Kidney capillary endothelial cell (primary cell): ENCODE measurements around the gene ZMYND8.
"Not testable (repeated sequence)": the region's sequence is repeated elsewhere in the genome, so short reads cannot be mapped to it uniquely, and the experiment has no call there.

ENCODE experiments used
- DNase-seq: peaks from one replicate; pipeline ENCODE4 v3.0.0-alpha.2; 2018; ENCODE audit warnings: low spot score

ZMYND8 gene

DNA sequence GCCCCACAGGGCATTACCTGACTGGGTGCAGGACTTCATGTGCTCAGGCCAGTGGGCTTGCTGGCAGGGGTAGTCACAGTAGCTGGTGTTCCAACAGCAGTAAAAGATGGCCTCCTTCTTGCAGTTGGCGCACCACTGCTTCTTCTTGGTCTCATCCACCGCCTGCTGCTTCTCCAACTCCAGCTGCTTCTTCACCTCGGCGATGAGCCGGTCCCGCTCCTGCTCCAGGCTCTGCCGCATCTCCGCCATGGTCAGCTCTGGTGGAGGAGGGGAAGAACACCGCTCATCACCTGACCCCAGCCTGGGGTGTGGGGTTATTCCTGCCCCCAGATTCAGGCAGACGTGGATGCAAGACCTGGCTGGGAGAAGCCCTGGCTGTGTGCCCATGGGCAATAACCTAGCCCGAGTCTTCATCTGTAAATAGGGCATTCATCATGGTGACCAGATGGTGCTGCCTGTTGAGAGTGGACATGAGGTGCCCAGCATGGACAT is 132.2 kb downstream of the ZMYND8 start:
- DNase-seq = no peak

- DNase-seq = no peak
These were observed 132.6 kb downstream of the ZMYND8 start for GRCh38 chr20:47223896-47224295.

- DNase-seq = no peak
These were observed 133.9 kb downstream of the ZMYND8 start for GRCh38 chr20:47222468-47223119.

GRCh38 chr20:47221036-47221625 is 135.4 kb downstream of the ZMYND8 start:
- no peak for DNase-seq

DNA sequence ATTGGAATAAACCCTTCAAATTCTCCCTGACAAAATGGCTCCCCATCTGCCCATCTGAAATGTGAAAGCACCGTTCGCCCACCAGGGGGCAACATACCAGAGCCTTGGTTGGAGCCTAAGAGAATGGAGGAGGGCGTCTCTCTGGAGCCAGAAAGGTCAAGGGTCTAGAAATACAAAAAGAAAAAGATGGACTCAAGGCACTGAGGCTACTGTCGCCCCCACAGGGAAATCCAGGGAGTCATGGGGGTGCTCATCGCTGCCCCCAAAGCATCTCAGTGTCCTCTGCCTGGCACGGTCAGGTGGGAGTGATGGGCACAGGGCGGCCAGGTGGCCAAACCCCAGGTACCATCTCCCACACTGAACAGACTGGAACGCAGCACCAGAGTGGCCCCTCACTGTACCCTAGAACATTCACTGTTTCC is 136.3 kb downstream of the ZMYND8 start:
- peak; percentile 37 for DNase-seq

DNA sequence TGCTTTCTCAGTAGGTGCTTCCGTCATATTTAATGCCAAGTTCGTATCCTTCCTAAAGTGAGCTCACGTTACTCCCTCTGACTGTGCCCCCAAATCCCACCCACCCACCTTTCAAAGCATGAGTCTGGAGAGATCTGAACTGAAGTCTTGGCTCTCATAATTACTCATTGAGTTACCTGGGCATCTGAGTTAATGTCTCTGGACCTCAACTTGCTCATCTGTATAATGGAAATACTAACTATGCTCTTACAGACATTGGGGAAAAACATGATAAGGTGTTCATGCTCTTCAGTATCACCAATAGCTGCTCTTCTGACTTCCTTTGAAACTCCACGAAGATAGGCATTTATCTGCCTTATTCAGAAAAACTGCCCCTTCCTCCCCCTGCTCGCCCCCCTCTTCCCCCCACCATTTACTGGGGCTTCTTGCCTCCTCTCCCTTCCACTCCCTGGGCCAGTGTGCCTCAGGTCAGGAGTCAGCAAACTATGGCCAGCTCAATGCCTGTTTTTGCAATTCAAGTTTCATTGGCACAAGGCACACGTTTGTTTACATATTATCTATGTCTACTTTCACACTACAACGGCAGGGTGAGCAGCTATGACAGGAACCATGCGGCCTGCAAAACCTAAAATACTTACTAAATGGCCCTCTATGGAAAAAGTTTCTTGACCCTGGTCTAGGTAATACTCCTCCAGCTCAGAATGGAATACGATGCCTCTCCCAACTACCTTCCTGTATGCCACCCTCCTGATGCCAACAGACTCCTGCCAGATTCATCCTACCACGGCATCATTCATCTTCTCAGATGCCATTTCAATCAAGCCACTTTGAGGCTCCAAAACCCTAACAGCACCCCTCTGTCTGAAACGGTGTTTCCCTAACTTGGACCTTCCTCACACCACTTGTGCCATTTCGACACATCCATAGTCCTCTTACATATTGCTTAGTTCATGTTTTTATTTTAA is 138.7 kb downstream of the ZMYND8 start:
- DNase-seq = no peak

DNA sequence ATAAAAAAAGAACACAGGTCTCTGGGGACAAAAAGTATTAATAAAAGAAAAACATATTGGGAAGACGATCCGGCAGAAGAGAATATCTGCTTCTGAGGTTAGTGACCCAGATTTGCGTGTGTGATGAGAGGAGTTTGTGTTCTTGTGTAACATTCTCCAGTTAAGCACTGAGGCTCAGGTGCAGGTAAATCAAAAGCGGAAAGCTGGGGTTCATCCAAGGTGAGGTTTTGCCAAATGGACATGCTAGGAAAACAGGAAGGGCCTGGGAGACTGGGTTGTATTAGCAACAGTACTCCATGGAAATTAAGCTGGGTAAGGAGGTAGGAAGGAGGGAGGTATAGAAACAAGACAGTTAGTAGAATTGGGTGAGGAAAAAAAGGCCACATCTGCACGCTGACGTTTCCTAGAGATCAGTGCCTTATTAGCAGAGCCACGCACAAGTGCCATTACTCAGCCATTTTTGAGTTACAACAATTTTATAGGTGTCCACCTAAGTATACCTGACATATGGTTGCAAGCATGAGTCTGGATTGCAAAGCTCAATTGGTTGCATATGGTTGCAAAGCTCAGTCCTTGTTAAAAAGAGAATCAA is 139.6 kb downstream of the ZMYND8 start:
- no peak for DNase-seq

- no peak for DNase-seq
These were observed 140.7 kb downstream of the ZMYND8 start for GRCh38 chr20:47215653-47216397.

DNA sequence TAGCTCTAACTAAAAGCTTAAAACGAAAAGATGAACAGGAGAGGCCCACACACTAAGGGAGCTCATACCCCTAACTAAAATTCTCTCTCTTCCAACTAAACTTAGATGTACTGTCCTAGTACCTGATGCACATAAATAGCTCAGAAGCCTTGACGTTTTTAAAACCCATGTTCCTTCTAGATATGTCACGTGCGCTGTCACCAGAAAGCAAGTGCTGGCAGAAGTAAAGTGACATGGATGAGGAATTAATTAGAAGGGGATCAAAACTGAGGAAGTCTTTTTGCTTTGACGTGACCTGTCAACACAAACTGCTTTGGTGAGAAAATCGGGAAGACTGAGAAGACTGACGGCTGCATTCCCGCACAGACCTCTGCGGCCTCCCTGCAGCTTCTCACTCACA is 142.5 kb downstream of the ZMYND8 start:
- no peak for DNase-seq

- no peak for DNase-seq
These were observed 143.8 kb downstream of the ZMYND8 start for GRCh38 chr20:47212606-47213207.

GRCh38 chr20:47211036-47211435 is 145.5 kb downstream of the ZMYND8 start:
- no peak for DNase-seq

- no peak for DNase-seq
These were observed 146.0 kb downstream of the ZMYND8 start for GRCh38 chr20:47210470-47210869.

GRCh38 chr20:47209982-47210381 is 146.5 kb downstream of the ZMYND8 start:
- DNase-seq = no peak

GRCh38 chr20:47208534-47209174 is 147.8 kb downstream of the ZMYND8 start:
- no peak for DNase-seq

DNA sequence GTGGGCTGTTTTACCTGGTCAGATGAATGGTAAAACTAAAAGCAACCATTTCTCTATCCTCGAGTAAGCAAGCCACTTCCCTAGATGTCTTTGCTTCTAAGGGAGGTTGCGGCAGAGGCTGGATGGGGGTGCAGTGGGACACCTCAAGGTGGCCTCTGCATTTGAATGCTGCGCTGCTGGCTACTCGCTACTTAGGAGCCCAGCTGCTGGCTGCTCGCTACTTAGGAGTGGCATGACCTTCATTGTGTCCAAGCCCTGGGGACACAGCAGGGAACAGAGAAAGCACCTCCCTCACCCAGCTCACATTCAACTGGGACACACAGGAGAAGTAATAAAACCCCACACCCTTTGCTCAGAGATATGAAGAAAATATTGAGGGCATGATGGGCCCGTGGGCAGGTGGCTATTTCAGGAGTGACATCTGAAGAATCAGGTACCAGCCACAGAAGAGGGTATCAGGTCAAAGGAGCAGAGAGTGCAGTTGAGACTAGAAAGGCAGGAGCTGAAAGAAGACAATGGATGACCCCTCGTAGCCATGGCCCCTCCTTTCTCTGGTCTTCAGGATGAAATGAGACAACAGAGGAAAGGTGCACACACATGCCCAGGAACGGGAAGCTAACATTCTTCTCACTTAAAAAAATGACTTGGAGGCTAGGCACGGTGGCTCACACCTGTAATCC is 149.4 kb downstream of the ZMYND8 start:
- no peak for DNase-seq

GRCh38 chr20:47206552-47206951 is 149.9 kb downstream of the ZMYND8 start:
- not testable (repeated sequence) for DNase-seq

GRCh38 chr20:47205577-47206123 is 150.8 kb downstream of the ZMYND8 start:
- peak; percentile 65 for DNase-seq

- DNase-seq = not testable (repeated sequence)
These were observed 151.7 kb downstream of the ZMYND8 start for GRCh38 chr20:47204850-47205122.

DNA sequence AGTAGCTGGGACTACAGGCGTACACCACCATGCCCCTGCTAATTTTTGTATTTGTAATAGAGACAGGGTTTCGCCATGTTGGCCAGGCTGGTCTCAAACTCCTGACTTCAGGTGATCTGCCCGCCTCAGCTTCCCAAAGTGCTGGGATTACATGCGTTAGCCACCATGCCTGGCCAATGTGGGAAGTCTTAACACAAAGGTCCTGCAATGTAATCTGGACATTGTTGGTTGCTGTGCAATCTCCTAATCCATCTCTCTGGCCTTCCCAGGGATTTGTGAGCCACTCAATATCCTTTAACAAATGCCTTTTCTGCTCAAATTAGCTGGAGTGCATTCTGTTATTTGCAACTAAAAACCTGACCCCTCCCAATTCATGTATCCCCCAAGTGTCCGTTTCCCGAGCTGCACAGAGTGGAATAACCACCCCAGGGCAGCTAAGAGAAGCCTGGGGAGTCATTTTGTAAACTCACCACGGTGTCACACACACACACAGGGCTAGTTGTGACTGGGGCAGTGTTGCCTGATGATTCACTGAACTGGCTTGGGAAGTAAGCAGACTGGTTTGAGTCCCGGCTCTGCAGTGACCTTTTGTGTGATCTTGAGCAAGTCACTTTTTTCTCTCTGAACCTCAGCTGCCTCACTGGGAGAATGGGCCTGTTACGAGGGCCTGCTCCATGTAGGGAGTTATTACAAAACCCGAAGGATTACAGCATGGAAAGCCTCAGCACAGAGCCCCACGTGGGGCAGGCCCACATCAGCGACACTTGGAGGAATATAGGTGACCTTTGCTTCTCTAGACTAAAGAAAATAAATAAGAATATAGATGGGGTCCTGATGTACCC is 152.3 kb downstream of the ZMYND8 start:
- DNase-seq = peak; percentile 17
